ENCODE data around the gene ST6GALNAC3.
"Not testable (repeated sequence)": the region's sequence is repeated elsewhere in the genome, so short reads cannot be mapped to it uniquely, and the experiment has no call there.

ST6GALNAC3 gene

GRCh38 chr1:76101548-76101947, 27.0 kb downstream of the ST6GALNAC3 start:
- DNase-seq, result no peak
- in situ Hi-C loops (cut with MboI; ENCODE audit: low pct_unique_long_range_greater_than_20kb, low sequenced_read_pairs), result no loop called here

- DNase-seq, result no peak
- in situ Hi-C loops (cut with MboI; ENCODE audit: low pct_unique_long_range_greater_than_20kb, low sequenced_read_pairs), result no loop called here
Observed at GRCh38 chr1:76102046-76102445, 27.5 kb downstream of the ST6GALNAC3 start.

- in situ Hi-C loops (cut with MboI; ENCODE audit: low pct_unique_long_range_greater_than_20kb, low sequenced_read_pairs), result no loop called here
- no peak for DNase-seq
Observed at GRCh38 chr1:76103034-76103433, 28.5 kb downstream of the ST6GALNAC3 start.

- no peak for DNase-seq
- in situ Hi-C loops (cut with MboI; ENCODE audit: low pct_unique_long_range_greater_than_20kb, low sequenced_read_pairs), result no loop called here
Observed at GRCh38 chr1:76105372-76105771, 30.8 kb downstream of the ST6GALNAC3 start.

- in situ Hi-C loops (cut with MboI; ENCODE audit: low pct_unique_long_range_greater_than_20kb, low sequenced_read_pairs), result no loop called here
Observed at GRCh38 chr1:76106251-76106650, 31.7 kb downstream of the ST6GALNAC3 start.

GRCh38 chr1:76106719-76107235, 32.2 kb downstream of the ST6GALNAC3 start:
- in situ Hi-C loops (cut with MboI; ENCODE audit: low pct_unique_long_range_greater_than_20kb, low sequenced_read_pairs), result no loop called here
- no peak for DNase-seq

More at GRCh38 chr1:76106251-76106650, 31.7 kb downstream of the ST6GALNAC3 start:
- no peak for DNase-seq

GRCh38 chr1:76109404-76109803, 34.9 kb downstream of the ST6GALNAC3 start:
- in situ Hi-C loops (cut with MboI; ENCODE audit: low pct_unique_long_range_greater_than_20kb, low sequenced_read_pairs), result no loop called here
- no peak for DNase-seq

- no peak for DNase-seq
- in situ Hi-C loops (cut with MboI; ENCODE audit: low pct_unique_long_range_greater_than_20kb, low sequenced_read_pairs), result no loop called here
Observed at GRCh38 chr1:76109901-76110560, 35.5 kb downstream of the ST6GALNAC3 start.

- in situ Hi-C loops (cut with MboI; ENCODE audit: low pct_unique_long_range_greater_than_20kb, low sequenced_read_pairs), result no loop called here
- no peak for DNase-seq
Observed at GRCh38 chr1:76110666-76111065, 36.1 kb downstream of the ST6GALNAC3 start.

GRCh38 chr1:76112321-76112720, 37.8 kb downstream of the ST6GALNAC3 start:
- in situ Hi-C loops (cut with MboI; ENCODE audit: low pct_unique_long_range_greater_than_20kb, low sequenced_read_pairs), result not testable (repeated sequence)

GRCh38 chr1:76113446-76113845, 38.9 kb downstream of the ST6GALNAC3 start:
- DNase-seq, result no peak
- in situ Hi-C loops (cut with MboI; ENCODE audit: low pct_unique_long_range_greater_than_20kb, low sequenced_read_pairs), result no loop called here

More at GRCh38 chr1:76112321-76112720, 37.8 kb downstream of the ST6GALNAC3 start:
- DNase-seq, result not testable (repeated sequence)

GRCh38 chr1:76115171-76115570, 40.6 kb downstream of the ST6GALNAC3 start:
- no peak for DNase-seq
- in situ Hi-C loops (cut with MboI; ENCODE audit: low pct_unique_long_range_greater_than_20kb, low sequenced_read_pairs), result no loop called here

GRCh38 chr1:76121850-76122249, 47.3 kb downstream of the ST6GALNAC3 start:
- in situ Hi-C loops (cut with MboI; ENCODE audit: low pct_unique_long_range_greater_than_20kb, low sequenced_read_pairs), result no loop called here
- DNase-seq, result no peak

- in situ Hi-C loops (cut with MboI; ENCODE audit: low pct_unique_long_range_greater_than_20kb, low sequenced_read_pairs), result no loop called here
- DNase-seq, result no peak
Observed at GRCh38 chr1:76122271-76122670, 47.7 kb downstream of the ST6GALNAC3 start.

GRCh38 chr1:76123411-76124064, 49.0 kb downstream of the ST6GALNAC3 start:
- DNase-seq; in situ Hi-C loops (cut with MboI; ENCODE audit: low pct_unique_long_range_greater_than_20kb, low sequenced_read_pairs): not testable (repeated sequence)

- in situ Hi-C loops (cut with MboI; ENCODE audit: low pct_unique_long_range_greater_than_20kb, low sequenced_read_pairs), result no loop called here
- DNase-seq, result no peak
Observed at GRCh38 chr1:76124196-76124595, 49.6 kb downstream of the ST6GALNAC3 start.

- DNase-seq, result no peak
- in situ Hi-C loops (cut with MboI; ENCODE audit: low pct_unique_long_range_greater_than_20kb, low sequenced_read_pairs), result no loop called here
Observed at GRCh38 chr1:76125473-76126219, 51.1 kb downstream of the ST6GALNAC3 start.

GRCh38 chr1:76128096-76128495, 53.5 kb downstream of the ST6GALNAC3 start:
- in situ Hi-C loops (cut with MboI; ENCODE audit: low pct_unique_long_range_greater_than_20kb, low sequenced_read_pairs), result no loop called here

GRCh38 chr1:76129731-76130130, 55.2 kb downstream of the ST6GALNAC3 start:
- no peak for DNase-seq
- in situ Hi-C loops (cut with MboI; ENCODE audit: low pct_unique_long_range_greater_than_20kb, low sequenced_read_pairs), result no loop called here

More at GRCh38 chr1:76128096-76128495, 53.5 kb downstream of the ST6GALNAC3 start:
- no peak for DNase-seq

- DNase-seq, result no peak
- in situ Hi-C loops (cut with MboI; ENCODE audit: low pct_unique_long_range_greater_than_20kb, low sequenced_read_pairs), result no loop called here
Observed at GRCh38 chr1:76130992-76131391, 56.4 kb downstream of the ST6GALNAC3 start.
